ENCODE measurements around the gene MXRA8.

Gene MXRA8

DNA sequence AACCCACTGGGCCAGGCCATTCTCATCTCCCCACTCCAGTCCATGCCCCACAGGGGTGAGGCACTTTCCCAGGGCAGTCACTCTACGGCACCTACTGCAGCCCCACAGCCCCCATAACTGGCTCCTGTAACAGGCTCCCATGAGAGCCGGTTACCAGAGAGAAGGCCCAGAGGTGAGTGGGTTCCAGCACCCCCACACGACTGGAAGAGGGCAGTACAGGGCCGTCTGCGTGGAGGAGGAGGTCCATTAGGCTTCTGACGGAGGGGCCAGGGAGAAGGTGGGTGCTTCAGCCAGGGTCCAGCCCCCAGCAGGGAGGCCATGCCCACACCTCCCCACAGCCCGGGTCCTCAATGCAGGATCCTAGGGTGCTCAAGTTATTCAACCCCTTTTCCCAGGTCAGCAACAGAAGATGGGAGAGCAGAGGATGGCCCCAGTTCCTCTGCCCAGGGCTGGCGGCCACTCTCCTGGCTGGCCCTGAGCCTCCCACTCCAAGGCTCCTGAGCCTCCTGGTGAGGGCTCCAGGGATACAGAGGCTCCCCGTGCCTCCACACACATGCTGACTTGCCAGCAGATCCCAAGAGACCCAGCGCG, 52.2 kb downstream of the MXRA8 start:
- DNase-seq, result no peak

DNA sequence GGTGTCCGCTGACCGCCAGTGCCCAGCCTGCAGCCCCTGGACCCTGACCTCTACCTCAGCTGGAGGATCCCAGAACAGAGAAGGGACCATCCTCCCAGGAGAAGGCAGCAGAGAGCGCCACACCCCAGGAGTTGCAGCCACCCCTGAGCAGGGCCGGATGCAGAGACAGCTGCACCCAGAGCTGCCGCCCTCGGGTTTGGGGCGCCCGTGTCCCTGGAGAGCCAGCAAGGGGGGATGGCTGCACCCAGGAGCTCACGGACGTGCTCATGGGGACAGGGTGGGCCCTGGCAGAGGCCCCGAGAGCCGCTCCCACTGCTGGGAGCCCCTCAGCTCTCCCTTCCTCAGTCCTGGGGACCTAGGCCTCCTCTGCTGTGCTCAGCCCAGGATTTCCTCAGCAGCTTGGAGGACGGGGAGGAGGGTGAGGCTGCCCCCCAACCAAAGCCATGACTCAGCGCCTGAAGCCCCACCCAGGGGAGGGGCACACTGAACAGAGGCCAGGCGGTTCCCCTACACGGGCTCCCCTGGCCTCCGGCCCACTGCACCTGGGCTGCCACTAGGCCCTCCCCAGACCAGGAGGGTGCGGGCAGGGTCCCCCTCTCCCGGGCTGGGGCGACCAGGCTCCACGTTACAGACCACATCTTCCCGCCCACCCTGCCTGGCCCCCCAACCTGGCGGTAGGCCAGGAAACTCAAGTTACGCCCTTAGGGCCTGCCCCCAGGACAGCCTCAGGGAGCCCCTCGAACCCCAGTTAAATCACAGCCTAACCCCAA, 52.9 kb downstream of the MXRA8 start:
- DNase-seq, result peak; percentile 65

DNA sequence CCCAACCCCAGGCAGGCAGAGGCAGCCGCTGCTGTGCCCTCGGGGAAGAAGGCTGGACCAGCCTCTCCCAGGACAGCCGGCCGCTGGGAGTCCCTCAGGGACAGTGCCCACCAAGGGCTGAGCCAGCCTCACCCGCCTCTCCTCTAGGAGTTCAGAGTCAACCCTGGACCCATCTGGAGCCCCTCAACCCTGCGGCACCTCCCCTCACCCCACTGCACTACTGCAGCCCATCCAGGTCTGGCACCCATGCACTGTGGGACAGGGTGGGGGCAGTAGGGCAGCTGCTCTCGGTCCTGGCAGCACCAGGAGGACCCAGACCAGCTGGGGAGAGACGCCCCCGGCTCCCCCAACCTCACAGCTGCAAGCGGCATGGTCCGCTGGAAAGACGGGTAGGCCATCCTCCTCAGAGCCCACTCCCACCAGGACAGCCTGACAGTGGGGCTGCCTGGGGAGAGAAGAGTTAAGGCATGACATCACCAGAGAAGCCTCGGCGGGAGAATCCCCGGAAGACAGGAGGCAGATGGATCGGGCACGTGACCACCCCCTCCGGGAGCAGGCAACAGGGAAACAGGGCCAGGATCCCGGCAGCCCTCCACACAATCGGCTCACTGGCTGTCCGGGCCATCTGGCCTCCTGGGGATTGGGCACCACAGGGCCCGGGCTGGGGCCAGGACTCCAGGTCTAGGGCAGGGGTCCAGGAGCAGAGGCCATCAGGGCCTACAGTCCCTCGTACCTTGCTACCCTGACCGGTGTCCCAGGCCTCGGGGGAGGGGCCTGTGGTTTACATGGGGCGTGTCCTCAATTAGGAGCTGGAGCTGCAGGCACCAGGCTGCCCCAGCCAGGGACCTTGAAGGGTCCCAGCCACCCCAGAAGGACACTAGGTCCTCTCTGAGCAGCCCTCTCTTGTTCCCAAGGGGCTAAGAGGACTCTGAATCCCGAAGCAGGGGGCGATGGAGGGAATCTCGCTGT, 53.7 kb downstream of the MXRA8 start:
- no peak for DNase-seq

DNA sequence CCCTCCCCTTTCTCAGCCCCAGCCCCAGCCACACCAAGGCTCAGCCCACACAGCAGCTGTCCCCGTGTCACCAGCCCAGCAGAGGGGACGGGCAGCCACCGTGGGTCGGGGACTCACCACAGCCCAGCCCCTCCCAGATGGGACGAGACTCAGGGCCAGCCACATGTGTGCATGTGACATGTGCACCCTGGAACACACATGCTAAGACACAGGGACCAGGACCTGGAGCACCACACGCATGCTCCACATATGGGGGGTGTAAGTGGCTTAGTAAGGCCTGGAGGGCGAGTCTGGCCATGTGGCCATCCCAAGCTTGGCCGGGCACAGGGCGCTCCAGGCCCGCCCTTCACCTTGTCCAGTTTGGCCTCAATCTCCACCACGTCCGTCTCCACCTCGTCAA, 54.6 kb downstream of the MXRA8 start:
- no peak for DNase-seq

DNA sequence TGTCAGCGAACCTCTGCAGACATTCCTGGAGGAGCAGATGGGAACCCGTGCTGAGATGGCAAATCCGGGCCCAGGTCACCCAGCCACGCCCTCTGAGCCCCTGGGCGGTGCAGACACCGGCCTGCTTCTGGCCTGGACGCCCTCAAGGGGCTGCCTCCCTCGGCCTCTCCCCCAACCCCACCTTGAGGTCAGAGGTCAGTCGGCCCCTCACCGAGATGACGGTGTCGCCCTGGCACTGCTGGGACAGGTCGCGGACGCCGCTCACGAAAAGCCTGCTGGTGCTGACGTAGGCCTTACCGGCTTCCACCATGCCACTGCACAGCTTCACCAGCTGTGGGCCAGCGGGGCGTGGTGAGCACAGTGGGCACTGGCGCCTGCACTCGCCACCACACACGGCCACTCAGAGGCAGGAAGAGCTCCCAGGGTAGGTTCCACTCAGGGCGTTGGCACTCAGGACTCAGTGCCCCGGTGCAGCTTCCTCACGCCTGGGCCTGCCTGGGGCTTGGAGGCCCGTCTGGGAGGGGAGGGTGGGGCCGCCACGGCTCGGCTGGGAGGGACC, 55.3 kb downstream of the MXRA8 start:
- DNase-seq, result no peak
